Astrocyte (in vitro differentiated cells and primary cell): ENCODE data around the gene JAG2.

Source experiments
- CTCF ChIP-seq: IDR thresholded peaks from 2 replicates; pipeline ENCODE4 v1.5.1; 2011; ENCODE audit warnings: low read depth, mild to moderate bottlenecking, inconsistent platforms, low read length, moderate library complexity; ENCODE audit not compliant: insufficient read depth
- EZH2 ChIP-seq: IDR thresholded peaks from 2 replicates; pipeline ENCODE4 v1.6.1; 2012; ENCODE audit warnings: mild to moderate bottlenecking, low read length, inconsistent platforms; ENCODE audit not compliant: insufficient read depth

GRCh38 chr14:105131241-105131640 lies 37.3 kb downstream of the JAG2 start:
- TF ChIP-seq EZH2 (no peak), CTCF (no peak)
